KOPT-K1 (cell line): ENCODE measurements around the gene IPPK.

Experiments
- H3K27ac ChIP-seq: fragments of 200-600 bp; sonication (generic); 2 replicates; pipeline ENCODE4 v1.5.1; 2016; ENCODE audit warnings: antibody characterized with exemption, mild to moderate bottlenecking, low read depth, low read length; ENCODE audit not compliant: poor library complexity, severe bottlenecking
- H3K36me3 ChIP-seq: fragments of 200-600 bp; sonication (generic); 2 replicates; pipeline ENCODE4 v1.5.1; 2017; ENCODE audit warnings: antibody characterized with exemption, mild to moderate bottlenecking, low read length, moderate library complexity; ENCODE audit not compliant: insufficient read depth
- H3K9me3 ChIP-seq: fragments of 200-600 bp; sonication (generic); 2 replicates; pipeline ENCODE4 v1.5.1; 2017; ENCODE audit warnings: antibody characterized with exemption, low read length, mild to moderate bottlenecking; ENCODE audit not compliant: insufficient read depth, poor library complexity, severe bottlenecking

The IPPK gene

DNA sequence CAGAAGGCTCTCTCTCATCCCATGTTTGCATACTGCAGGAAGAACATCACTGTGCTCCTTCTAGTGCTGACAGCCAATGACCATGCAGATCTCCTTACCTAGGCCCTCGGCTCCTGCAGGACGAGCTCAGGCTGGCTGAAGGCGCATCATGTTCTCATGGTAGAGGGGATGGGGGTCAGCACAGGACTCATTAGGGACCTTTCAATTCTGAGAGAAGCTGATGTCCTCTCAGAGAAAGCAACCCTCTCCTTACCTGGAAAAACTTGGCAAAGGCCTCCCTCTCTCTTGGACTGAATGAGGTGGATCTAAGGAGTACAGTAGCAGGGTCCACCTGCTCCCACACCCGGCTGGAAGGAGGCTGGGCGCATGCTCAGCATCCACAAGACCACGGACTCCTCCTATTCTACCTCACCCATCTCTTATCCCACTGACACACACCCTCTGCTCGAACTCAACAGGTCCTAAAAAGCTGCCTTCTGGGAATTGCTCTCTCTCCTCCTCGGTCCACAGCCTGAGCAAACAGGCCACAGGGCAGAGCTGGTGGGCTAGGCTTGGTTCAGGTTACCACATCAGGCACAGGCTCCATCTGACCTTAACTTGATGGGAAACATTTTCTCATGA lies 2.9 kb downstream of the IPPK start:
- no peaks in the 10 kb centered on the region for H3K9me3 ChIP-seq
- peaks cover 13% of the 10 kb centered on the region; the same call in 1 of the 2 replicates for H3K36me3 ChIP-seq
- no peak overlapping the region for H3K27ac ChIP-seq

DNA sequence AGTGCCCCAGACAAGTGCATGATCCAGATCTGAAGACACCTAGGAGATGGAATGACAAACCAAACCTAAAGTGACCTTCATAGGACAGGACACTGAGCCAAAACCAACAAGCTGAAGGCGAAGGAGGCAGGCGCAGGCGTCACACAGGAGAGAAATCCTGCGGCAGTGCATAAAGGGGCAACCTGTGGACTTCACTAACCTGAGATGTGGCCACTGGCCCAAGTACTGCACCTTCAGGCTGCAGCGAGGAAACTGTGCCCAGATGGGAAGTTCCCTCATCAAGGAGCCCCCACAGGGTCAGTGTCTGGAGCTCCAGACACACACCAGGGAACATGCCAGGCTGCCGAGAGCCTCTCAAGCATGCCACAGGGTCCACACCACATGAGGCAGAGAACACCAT lies 3.7 kb downstream of the IPPK start:
- Histone ChIP-seq H3K9me3 (no peaks in the 10 kb centered on the region), H3K36me3 (peaks cover 13% of the 10 kb centered on the region; the same call in 1 of the 2 replicates), H3K27ac (no peak overlapping the region)

- Histone ChIP-seq H3K27ac (no peak overlapping the region), H3K36me3 (peaks cover 13% of the 10 kb centered on the region; the same call in 1 of the 2 replicates)
Observed at GRCh38 chr9:92665836-92666235, 4.1 kb downstream of the IPPK start.

GRCh38 chr9:92664394-92665152 lies 5.4 kb downstream of the IPPK start:
- peaks cover 13% of the 10 kb centered on the region; the same call in 1 of the 2 replicates for H3K36me3 ChIP-seq
- H3K27ac ChIP-seq, result no peak overlapping the region
- no peaks in the 10 kb centered on the region for H3K9me3 ChIP-seq

More at GRCh38 chr9:92665836-92666235, 4.1 kb downstream of the IPPK start:
- H3K9me3 ChIP-seq, result no peaks in the 10 kb centered on the region

- H3K36me3 ChIP-seq, result peaks cover 13% of the 10 kb centered on the region; the same call in 1 of the 2 replicates
- no peak overlapping the region for H3K27ac ChIP-seq
- no peaks in the 10 kb centered on the region for H3K9me3 ChIP-seq
Observed at GRCh38 chr9:92663951-92664350, 6.0 kb downstream of the IPPK start.

DNA sequence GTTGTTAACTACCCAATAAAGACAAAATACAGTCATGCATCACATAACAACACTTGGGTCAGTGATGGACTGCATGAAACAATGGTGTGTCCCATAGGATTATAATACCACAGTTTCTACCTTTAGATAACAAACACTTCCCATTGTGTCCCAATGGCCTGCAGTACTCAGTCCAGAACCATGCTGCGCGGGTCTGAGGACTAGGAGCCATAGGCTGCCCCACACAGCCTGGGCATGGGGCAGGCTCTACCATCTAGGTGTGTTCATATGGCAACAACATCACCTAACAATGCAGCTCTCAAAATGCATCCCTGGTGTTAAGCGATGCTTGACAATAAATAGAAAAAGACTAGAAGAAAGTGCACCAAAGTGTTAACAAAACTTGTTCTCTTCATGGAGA lies 6.8 kb downstream of the IPPK start:
- Histone ChIP-seq H3K36me3 (peaks cover 16% of the 10 kb centered on the region), H3K9me3 (no peaks in the 10 kb centered on the region), H3K27ac (no peak overlapping the region)

DNA sequence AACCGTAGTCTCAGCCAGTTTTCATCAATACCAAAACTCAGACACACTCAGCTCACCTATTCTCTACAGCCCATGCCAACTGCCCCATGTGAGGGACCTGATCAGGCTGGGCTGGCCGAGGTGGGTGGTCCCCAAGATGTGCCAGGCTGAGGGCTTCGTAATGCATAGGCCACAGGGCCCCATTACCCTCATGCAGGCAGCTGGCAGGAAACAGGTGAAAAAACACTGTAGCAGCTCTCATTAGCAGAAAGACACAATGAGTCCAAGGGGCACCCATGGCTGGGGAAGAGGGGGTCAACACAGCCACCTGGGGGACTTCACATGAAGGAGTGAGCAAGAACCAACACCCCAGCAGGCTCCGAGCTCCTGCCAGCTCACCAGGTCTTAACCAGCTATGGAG lies 8.2 kb downstream of the IPPK start:
- Histone ChIP-seq H3K9me3 (no peaks in the 10 kb centered on the region), H3K27ac (no peak overlapping the region), H3K36me3 (peaks cover 16% of the 10 kb centered on the region)

GRCh38 chr9:92661127-92661526 lies 8.8 kb downstream of the IPPK start:
- H3K36me3 ChIP-seq, result peaks cover 16% of the 10 kb centered on the region
- H3K9me3 ChIP-seq, result no peaks in the 10 kb centered on the region
- no peak overlapping the region for H3K27ac ChIP-seq

- Histone ChIP-seq H3K9me3 (no peaks in the 10 kb centered on the region), H3K36me3 (peaks cover 24% of the 10 kb centered on the region), H3K27ac (no peak overlapping the region)
Observed at GRCh38 chr9:92660266-92660665, 9.7 kb downstream of the IPPK start.

DNA sequence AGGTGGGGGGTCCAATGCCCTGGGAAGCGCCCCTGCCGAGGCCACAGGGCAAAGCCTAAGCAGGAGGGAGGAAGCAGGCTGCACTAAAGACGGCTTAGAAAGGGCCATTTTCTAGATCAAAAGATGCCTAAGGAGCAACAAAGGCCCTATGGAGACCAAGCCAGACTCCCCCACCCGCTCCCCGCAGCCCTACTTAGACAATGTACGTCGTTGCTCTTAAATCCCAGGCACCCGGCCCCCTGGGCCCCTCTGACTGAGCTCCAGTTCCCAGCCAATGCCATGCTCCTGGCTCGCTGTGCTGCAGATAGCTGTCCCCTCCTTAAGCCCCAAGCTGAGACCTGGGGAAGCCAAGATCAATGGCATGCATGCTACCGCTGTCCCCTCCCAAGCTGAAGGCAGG lies 10.3 kb downstream of the IPPK start:
- Histone ChIP-seq H3K27ac (no peak overlapping the region), H3K36me3 (peaks cover 30% of the 10 kb centered on the region), H3K9me3 (no peaks in the 10 kb centered on the region)

DNA sequence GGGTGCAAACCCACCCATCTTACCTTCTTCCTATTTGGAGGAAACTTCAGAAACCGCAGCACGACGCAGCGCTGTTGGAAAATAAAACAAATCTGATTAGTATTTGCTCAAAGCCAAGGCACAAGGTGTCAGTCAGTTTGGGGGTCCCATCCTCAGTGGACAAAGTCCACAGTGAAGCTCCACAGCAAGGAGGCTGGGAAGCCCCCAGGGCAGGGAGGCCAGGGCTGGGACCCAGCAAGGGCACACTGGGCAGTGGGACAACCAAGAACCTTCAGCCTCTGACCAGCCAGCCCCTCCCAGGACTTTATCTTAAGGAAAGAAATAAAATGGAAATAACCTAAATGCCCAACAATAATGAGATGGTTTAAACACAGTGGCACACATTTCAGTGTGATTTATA lies 11.3 kb downstream of the IPPK start:
- H3K27ac ChIP-seq, result no peak overlapping the region
- peaks cover 32% of the 10 kb centered on the region for H3K36me3 ChIP-seq
- no peaks in the 10 kb centered on the region for H3K9me3 ChIP-seq

DNA sequence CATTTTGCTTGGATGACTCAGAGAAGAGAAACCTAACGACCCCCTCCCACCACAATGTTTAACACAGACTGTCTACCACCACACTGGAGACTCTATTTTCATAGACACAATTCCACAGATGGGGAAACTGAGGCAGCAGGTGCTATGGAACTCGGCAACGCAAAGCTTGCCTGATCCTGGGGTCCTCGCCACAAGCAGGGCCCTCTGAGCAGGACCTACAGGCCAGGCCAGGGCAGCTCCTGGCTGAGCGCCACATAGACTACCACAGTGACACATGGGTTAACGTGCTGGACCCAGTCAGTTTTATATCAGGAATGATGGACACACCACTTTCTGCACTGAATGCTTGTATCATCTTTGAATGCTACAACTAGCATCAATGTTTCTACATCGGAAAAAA lies 11.8 kb downstream of the IPPK start:
- Histone ChIP-seq H3K27ac (no peak overlapping the region), H3K9me3 (no peaks in the 10 kb centered on the region), H3K36me3 (peaks cover 33% of the 10 kb centered on the region)

- Histone ChIP-seq H3K9me3 (no peaks in the 10 kb centered on the region), H3K27ac (no peak overlapping the region), H3K36me3 (peaks cover 38% of the 10 kb centered on the region)
Observed at GRCh38 chr9:92657296-92658094, 12.4 kb downstream of the IPPK start.

DNA sequence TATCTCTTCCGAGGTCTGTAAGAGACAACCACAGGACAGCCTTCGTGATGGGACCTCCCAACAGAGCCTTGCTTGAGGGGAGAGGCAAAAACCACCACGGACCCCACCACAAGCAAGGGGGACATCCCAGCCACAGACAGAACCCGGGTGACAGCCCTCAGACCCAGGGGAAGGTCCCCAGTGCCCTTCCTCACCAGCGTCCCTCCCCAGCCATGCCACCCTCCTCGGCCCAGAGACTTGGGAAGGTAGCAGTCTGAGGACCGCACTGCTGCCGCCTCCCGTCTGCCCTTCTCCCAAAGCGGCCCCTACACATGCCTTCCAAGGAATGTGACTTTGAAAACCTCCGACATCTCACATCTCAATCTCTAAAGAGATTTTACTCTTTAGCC lies 13.4 kb downstream of the IPPK start:
- Histone ChIP-seq H3K36me3 (peaks cover 41% of the 10 kb centered on the region), H3K27ac (no peak overlapping the region), H3K9me3 (no peaks in the 10 kb centered on the region)

GRCh38 chr9:92655896-92656536 lies 13.9 kb downstream of the IPPK start:
- Histone ChIP-seq H3K36me3 (peaks cover 45% of the 10 kb centered on the region), H3K27ac (no peak overlapping the region), H3K9me3 (no peaks in the 10 kb centered on the region)
